Muscle of arm (tissue), 12 donors: ENCODE data around the gene EIF4A2. TPM values are rescaled to one million over a fixed set of nuclear protein-coding genes. Genes with fewer than 3 reads are reported as not detected.
"Not testable (repeated sequence)": the region's sequence is repeated elsewhere in the genome, so short reads cannot be mapped to it uniquely, and the experiment has no call there.

Experiments used
- DNase-seq: peaks from one replicate; pipeline ENCODE4 v3.0.0-alpha.2; 2013
- polyA plus RNA-seq, 12 donors: library from polyadenylated mRNA; unstranded; fragments of 120-200 nt; gene quantifications; one replicate each; pipeline ENCODE4 v1.2.1, GENCODE V29; 2013; ENCODE audit not compliant: insufficient read length in 12 of 12

The EIF4A2 gene
- polyA plus RNA-seq, 12 donors, result 447 to 655 (median 578) TPM; not detected in 1

DNA sequence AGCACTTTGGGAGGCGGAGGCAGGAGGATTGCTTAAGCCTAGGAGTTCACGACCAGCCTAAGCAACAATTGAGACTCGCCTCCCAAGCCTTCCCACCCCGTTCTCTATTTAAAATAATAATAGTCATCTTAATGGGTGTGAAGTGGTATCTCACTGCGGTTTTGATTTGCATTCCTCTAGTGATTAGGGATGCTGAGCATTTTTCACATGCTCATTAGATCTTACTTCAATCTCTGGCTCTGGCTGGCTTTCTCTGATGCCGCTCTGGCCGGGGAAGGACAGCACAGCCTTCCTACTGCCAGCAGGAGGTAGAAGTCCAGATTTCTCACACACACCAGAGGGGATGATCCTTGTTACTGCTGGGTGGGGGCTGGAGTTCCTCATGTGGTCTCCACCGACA is 7.4 kb upstream of the EIF4A2 start:
- no peak for DNase-seq

DNA sequence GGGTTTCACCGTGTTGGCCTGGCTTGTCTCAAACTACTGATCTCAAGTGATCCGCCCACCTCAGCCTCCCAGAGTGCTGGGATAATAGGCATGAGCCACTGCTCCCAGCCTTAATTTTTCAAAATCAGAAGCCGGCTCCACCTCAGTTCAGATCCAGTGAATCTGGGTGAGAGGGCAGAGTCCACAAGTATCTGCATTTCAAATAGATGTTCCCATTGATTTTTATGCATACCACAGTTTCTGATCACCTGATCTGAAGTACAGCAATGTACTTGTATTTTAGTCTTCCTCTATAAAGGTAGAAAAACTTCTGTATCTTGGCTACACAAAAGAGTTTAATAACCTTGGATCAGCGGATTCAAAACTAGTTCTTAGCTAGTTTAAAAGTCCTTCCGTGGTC is 4.2 kb upstream of the EIF4A2 start:
- no peak for DNase-seq

GRCh38 chr3:186782542-186783057 is 777 bp upstream of the EIF4A2 start:
- DNase-seq, result no peak

- peak; percentile 87 for DNase-seq
These were observed 546 bp downstream of the EIF4A2 start for GRCh38 chr3:186783731-186784515.

DNA sequence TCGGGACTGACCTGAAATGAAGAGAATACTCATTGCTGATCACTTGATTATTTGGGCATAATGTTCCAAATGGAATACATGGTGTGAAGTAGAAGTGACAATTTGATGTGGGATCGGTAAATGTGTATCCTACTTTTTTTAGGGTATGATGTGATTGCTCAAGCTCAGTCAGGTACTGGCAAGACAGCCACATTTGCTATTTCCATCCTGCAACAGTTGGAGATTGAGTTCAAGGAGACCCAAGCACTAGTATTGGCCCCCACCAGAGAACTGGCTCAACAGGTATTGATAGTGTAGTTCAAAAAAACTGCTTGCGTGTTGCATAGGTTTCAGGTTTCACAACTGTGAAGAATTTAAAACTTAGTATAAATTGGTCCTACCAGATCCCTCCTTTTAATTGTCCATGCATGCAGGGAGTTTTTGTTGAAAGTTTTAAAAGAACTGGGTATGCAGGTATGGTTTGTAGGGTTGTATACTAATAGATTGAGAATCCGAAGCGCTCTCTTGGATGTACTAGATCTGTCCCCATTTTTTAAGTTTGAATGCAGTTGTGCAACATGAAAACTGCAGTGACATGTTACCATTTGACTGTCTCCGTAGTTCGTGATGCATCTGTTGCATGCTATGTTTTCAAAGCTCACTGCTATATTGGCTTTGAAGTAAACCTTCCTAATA is 1.6 kb downstream of the EIF4A2 start:
- DNase-seq, result no peak

DNA sequence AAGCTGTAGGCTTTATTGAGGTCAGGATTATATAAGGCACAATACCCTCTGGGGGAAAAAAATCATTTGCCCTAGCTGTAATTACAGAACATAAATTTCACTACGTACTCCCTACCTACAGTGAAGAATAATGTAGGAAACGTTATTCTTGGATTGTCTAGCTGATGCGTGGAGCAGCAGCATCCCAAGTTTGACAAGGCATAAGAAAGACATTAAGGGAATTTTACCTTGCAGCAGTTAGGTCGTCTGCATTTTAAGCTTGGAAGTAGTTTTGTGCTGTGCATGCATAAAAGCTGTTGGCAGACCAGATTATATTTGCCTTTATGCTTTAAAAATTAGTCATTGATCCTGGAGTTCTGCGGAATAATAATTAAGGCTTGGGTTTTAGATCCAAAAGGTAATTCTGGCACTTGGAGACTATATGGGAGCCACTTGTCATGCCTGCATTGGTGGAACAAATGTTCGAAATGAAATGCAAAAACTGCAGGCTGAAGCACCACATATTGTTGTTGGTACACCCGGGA is 2.2 kb downstream of the EIF4A2 start:
- DNase-seq, result no peak

- DNase-seq, result no peak
These were observed 3.5 kb downstream of the EIF4A2 start for GRCh38 chr3:186786922-186787321.

- no peak for DNase-seq
These were observed 4.5 kb downstream of the EIF4A2 start for GRCh38 chr3:186787642-186788481.

DNA sequence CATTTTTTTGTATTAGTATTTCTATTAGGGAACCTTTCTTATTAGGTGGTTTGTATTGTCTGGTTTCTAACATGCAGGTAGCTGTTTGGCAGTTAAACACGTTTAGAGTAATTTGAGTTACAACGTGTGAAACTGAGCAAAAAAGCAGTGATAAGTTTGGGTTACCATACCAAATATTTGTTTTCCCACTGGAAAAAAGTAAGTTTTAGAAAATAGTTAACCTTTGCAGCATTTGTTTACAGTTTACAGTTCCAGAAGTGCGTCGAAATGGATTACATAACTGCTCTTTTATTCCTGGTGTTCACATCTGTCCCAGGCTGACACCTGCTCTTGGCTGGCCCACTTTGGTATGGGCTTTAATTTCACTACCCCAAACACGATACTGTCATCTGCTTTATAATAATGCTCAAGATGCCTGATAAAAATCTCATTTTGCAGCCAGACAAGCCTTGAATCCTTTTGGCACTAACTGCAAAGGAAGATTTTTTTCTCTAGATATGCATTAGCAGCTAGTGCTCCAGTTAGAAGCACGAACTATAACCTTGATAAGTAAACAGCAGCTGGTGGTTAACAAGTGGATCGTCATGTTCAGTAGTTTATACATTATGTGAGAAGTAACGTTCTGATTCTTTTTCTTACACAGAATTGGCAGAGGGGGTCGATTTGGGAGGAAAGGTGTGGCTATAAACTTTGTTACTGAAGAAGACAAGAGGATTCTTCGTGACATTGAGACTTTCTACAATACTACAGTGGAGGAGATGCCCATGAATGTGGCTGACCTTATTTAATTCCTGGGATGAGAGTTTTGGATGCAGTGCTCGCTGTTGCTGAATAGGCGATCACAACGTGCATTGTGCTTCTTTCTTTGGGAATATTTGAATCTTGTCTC is 5.3 kb downstream of the EIF4A2 start:
- no peak for DNase-seq

GRCh38 chr3:186789554-186790260 is 6.3 kb downstream of the EIF4A2 start:
- no peak for DNase-seq

GRCh38 chr3:186790261-186790981 is 7.0 kb downstream of the EIF4A2 start:
- DNase-seq, result no peak

GRCh38 chr3:186798239-186798874 is 15.0 kb downstream of the EIF4A2 start:
- DNase-seq, result no peak

DNA sequence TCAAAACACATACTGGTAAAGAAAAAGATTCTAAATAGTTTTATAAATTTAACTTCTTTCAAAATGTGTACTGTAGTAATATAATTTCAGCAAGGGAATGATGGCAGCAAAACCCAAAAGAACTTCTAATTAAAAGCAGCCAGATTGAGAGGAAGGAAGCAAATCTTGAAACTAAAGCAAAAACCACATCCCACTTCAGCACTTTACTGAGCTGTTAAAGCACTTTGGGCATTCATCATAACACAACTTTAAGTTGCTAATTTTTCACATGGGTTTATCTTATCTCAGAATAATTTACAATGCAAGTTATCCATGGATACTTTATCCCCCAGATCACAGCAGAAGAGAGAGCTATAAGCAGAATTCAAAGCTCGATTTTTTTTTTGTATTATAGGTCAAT is 16.9 kb downstream of the EIF4A2 start:
- no peak for DNase-seq

GRCh38 chr3:186802701-186803100 is 19.3 kb downstream of the EIF4A2 start:
- no peak for DNase-seq

- DNase-seq, result not testable (repeated sequence)
These were observed 20.1 kb downstream of the EIF4A2 start for GRCh38 chr3:186803447-186803846.

GRCh38 chr3:186806089-186807055 is 23.0 kb downstream of the EIF4A2 start, which contains the start of gene RFC4:
TSS of gene RFC4 (minus strand) at chr3:186806482. CDS start at chr3:186804713, 1,769 bp downstream.
- DNase-seq, result peak; percentile 86

GRCh38 chr3:186807231-186807630 is 23.9 kb downstream of the EIF4A2 start:
- no peak for DNase-seq
